Measurements from ENCODE around the gene LRRIQ4. TPM values are rescaled to one million over a fixed set of nuclear protein-coding genes. Genes with fewer than 3 reads are reported as not detected.
A peak's percentile ranks its signal among the peaks of the same experiment; 100 is the strongest.

The LRRIQ4 gene
- polyA plus RNA-seq, 1 donor: 0.13 TPM

DNA sequence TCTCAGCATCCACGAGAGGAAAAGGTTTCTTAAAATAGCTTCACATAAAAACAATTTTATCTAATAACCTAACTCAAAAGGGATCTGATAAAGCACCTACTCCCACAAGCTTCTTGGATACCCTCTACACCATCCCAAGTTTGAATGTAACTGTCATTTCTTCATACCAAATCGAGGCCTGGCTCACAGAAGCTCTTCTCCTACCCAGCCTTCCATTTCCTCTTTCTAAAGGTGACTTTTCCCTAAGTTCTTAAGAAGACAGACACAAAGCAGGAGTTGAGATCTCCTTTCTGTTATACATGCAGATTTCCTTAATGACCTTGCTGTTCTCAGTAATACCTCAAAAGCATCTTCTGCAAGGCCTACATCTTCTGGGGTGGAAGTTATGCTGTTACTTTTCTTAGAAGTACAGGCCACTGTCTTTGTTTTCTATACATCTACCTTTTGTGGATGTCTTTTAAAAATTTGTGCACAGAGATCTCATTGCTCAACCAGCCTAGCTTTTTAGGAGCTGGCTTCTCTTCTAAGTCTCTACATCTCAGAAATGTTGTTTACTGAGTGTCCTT lies 3.4 kb upstream of the LRRIQ4 start:
- no peak for DNase-seq (ENCODE audit: low read depth)

GRCh38 chr3:169811631-169812331 lies 889 bp upstream of the LRRIQ4 start:
- peak; percentile 11 for DNase-seq (ENCODE audit: low read depth)

DNA sequence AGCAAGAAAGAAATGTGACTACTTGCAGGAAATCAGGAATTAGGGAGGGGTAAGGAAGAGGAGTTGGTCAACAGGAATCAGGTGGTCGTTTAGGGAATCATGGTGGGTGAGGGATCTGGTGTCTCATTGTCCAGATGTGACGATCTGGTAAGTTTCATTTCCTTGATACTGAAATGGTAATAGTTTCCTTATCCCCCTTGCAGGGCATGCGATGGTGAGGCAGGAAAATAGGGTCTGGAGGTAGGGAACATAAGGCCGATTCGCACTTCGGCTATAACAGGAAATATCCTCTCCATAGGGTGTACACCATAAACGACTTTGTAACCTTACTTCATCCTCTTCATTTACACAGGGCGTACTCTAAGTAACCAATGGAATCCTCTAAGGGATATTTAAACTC lies 608 bp downstream of the LRRIQ4 start:
- DNase-seq (ENCODE audit: low read depth): no peak

- no peak for DNase-seq (ENCODE audit: low read depth)
These were observed 1.3 kb downstream of the LRRIQ4 start for GRCh38 chr3:169813757-169814517.

GRCh38 chr3:169815590-169816150 lies 3.0 kb downstream of the LRRIQ4 start:
- DNase-seq (ENCODE audit: low read depth): no peak

DNA sequence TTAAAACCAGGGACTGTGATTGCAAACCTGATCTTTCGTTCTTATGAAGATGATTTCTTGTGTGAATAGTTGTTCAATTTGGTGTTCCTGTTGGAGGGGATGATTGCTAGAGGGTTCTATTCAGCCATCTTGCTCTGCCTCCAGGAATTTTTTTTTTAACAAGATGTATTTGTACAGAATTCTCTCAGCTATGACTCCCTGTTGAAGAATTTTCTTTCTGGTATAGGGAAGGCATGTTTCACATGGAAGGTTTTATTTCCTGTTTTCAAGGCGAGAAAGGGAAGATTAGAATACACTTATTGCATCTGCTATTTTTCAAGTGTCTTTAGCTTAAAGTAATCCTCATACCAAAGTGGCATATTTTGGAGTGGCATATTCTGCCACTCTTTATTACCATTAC lies 5.6 kb downstream of the LRRIQ4 start:
- DNase-seq (ENCODE audit: low read depth): no peak

GRCh38 chr3:169822091-169822490 lies 9.4 kb downstream of the LRRIQ4 start:
- DNase-seq (ENCODE audit: low read depth): no peak

DNA sequence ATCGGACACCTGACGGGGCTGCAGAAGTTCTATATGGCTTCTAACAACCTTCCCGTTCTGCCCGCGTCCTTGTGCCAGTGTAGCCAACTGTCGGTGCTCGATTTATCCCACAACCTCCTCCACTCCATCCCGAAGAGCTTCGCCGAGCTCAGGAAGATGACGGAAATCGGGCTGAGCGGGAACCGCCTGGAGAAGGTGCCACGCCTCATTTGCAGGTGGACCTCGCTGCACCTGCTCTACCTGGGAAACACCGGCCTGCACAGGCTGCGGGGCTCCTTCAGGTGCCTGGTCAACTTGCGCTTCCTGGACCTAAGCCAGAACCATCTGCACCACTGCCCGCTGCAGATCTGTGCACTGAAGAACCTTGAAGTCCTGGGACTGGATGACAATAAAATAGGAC lies 9.9 kb downstream of the LRRIQ4 start:
- DNase-seq (ENCODE audit: low read depth): no peak

DNA sequence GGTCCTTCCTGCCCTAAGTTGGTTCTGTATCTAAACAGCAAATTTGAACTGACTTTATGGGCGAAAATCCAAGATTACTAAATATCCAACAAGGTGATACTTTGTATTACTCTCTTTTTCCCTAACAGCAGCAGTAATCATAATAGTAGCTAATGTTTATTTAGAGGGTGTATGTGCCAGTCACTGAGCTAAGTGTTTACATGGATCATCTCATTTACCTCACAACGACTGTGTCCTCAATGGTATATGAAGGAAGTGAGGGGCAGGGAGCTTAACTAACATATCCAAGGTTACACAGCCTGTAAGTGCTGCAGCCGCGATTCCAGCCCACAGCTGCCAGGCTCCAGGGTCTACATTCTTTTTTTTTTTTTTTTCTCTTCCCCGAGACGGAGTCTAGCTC lies 10.3 kb downstream of the LRRIQ4 start:
- no peak for DNase-seq (ENCODE audit: low read depth)

DNA sequence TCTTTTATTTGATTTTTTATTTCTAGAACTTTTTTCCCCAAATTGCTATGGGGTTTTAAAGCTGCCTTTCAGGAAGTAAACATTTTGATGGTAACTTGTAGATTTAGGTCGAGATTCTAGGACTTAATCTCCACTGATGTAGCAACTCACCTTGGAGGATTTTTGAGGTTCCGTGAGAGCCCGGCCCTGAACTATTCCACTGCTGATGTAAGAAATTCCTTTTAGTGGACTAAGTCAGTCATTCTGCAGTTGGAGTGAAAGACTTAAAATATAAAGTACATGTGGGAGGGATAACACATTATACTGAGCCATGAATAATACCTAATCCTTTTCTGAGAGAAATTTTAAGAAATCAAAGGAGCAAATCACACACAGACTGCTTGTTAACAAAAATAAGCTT lies 12.6 kb downstream of the LRRIQ4 start:
- no peak for DNase-seq (ENCODE audit: low read depth)

DNA sequence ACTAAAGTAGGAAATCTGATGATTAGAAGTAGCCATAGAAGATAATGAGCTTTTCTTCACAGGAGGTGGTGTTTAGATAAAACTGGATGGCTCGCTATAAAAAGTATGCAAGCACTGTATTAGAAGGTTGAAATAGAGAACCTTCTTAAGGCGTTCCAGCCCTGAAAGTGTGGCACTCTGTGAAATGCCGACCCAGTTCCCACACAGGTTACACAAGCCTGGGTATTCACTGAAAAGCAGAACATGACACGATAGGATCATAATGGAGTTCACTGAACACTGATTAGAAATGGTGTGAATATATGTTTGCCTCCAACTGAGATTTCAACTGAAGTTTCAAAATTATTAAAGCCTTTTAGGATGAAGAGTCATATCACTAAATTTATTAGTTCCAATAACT lies 15.0 kb downstream of the LRRIQ4 start:
- DNase-seq (ENCODE audit: low read depth): no peak

DNA sequence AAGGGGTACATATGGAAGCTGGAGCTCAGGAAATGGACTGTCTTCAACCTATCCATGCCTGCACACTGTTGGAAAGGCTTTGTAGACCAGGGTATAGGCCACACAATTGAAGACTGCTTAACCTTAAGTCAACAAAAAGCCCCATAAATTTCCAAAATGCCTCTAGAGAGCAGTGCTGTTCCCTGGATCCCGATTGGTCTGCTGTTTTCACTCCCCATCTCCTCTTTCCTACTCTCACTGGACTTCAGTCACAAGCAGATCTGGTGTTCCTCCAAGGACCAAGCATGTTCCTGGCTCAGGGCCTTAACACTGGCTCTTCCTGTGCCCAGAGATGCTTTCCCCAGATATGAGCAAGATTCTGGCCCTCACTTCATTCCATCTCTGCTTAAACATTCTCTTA lies 22.9 kb downstream of the LRRIQ4 start:
- no peak for DNase-seq (ENCODE audit: low read depth)

DNA sequence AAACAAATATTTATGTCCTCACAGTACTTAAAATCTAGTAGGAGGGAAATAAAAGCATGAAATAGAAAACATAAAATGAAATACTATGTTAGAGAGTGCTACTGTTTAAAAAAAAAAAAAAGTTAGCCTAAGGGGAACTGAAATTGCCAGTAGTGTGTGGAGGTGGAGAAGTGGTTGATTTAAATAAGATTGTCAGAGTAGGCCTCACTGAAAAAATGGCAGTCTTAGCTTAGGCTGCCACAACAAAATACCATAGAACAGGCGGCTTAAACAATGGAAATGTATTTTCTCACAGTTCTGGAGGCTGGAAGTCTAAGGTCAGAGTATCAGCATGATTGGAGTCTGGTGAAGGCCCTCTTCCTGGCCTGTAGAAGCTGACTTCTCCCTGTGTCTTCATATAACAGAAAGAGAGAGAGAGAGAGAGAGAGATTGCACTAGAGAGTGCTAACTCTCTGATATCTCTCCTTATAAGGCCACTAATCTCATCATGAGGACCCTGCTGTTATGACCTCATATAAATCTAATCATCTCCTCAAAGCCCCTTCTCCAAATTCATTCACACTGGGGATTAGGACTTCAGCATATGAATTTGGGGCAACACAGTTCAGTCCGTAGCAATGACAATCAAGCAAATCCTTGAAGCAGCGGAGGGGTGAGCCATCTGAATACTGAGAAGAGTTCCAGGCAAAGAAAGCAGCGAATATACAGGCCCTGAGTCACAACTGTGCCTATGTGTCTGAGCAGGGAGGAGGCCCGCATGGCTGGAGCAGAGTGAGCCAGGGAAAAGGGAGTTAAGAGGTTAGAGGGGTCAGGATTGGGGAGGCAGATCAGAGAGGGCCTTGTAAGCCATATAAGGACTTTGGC lies 23.6 kb downstream of the LRRIQ4 start:
- no peak for DNase-seq (ENCODE audit: low read depth)

DNA sequence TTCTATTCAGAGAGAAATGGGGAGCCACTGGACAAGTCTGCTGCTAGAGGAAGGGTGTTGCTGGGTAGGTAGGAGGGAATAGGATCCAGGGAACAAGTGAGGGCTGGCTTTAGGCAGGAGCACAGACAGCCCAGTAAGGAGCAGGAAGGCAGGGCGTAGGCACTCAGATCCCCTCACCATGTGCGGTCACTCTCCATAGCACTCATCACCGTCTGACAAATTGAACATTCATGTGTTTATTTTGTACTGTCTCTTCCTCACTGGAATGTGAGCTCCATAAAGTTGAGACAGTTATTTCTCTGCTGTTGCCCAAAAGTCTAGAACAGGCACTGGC lies 24.2 kb downstream of the LRRIQ4 start:
- DNase-seq (ENCODE audit: low read depth): no peak

DNA sequence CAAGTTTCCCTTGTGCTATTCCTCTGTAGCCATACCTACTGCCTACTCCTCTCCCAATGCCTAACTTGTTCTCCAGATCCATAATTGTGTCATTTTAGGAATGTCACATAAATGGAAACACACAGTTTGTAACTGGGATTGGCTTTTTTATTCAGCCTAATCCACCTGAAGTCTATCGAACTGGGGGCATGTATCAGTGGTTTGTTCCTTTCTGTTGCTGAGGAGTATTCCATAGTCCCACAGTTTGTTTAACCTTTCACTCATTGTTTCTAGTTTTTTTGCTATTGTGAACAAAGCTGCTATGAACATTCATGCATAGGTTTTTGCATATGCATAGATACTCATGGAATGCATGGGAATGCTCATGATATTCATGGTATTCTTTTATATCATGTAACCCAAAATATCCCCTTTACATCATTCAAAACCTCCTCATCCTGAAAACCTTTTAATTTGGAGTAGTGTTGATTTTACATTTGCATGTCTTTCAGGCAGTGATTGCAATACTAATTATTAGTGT lies 25.9 kb downstream of the LRRIQ4 start:
- no peak for DNase-seq (ENCODE audit: low read depth)

- no peak for DNase-seq (ENCODE audit: low read depth)
These were observed 28.5 kb downstream of the LRRIQ4 start for GRCh38 chr3:169841171-169841570.

DNA sequence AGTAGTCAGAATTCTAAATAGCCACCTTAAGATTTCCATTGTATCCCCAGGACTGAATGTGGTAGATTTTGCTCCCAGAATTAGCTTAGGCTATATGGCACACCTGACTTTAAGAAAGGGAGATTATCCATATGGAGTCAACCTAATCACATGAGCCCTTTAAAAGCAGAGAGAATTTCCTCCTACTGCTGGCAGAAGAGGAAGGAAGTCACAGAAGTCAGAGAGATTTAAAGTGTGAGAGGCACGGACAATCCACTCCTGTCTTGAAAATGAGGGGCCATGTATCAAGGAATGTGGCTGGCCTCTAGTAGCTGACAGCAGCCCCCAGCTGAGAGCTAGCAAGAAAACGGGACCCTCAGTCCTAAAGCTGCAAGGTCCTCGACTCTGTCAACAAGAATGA lies 30.3 kb downstream of the LRRIQ4 start:
- no peak for DNase-seq (ENCODE audit: low read depth)

- no peak for DNase-seq (ENCODE audit: low read depth)
These were observed 34.0 kb downstream of the LRRIQ4 start for GRCh38 chr3:169846458-169847193.

GRCh38 chr3:169847896-169848295 lies 35.2 kb downstream of the LRRIQ4 start:
- DNase-seq (ENCODE audit: low read depth): no peak

GRCh38 chr3:169848741-169849140 lies 36.1 kb downstream of the LRRIQ4 start:
- no peak for DNase-seq (ENCODE audit: low read depth)

- no peak for DNase-seq (ENCODE audit: low read depth)
These were observed 37.9 kb downstream of the LRRIQ4 start for GRCh38 chr3:169850618-169851017.

All from forelimb muscle (tissue), 1 donor.